ENCODE results near the gene SLC43A3. TPM values are rescaled to one million over a fixed set of nuclear protein-coding genes. Genes with fewer than 3 reads are reported as not detected.

Gene SLC43A3
- total and polyA plus RNA-seq, 2 of the 4 experiments (the other 2 are of a cell fraction), result 12.7 to 21.1 TPM

DNA sequence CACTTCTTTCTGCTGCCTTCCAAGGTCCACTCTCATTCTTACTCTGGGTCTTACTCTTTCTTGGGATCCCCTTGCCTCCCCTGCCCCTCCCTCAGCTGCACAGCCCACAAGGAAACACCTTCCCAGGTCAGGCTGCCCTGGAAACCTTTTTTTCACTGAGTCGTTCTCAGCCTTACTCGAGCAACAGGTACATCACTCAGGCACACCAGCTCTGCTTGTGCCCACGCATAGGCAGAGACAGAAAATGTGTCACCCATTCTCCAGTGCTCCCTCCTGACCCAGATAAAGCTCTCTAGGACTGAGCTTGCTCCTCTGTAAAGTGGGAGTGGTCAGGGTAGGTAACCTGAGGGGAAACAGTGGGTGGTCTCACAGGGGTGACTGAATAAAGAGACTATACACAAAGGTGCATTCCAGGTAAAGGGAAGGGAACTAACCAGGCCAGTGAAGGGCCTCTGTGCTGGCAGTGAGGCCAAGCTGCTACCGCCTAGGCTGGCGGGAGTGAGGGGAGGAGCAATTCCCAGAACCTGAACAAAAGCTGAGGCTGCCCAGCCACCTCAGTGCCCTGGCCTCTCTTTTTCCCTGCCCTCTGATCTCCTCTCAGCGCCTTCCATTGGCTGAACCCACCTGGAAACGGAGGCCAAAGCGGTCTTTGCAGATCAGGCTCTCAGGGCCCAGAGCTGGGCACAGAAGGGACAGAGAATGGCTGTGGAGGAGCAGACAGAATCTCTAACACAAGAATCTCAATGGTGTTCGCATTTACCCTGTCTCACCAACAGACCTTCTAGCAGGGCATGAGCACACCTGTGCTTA is 61.9 kb downstream of the SLC43A3 start:
- H3K9me3 ChIP-seq (ENCODE audit: control insufficient read depth, insufficient read depth, low read length), result peaks cover 3% of the 10 kb centered on the region; the same call in 1 of the 2 replicates
- no peak overlapping the region for H2AK5ac ChIP-seq (ENCODE audit: low read depth, low read length)
- no peak overlapping the region for H2BK5ac ChIP-seq (ENCODE audit: low read depth, low read length, poor library complexity, severe bottlenecking)
- no peak overlapping the region for H2AFZ ChIP-seq (replicated peaks; ENCODE audit: low read length, poor library complexity)
- no peak overlapping the region for H3K18ac ChIP-seq (ENCODE audit: low read depth, low read length)
- no peak overlapping the region for H3K4me3 ChIP-seq (ENCODE audit: insufficient read depth, low read depth, low read length)
- WGBS, 2 experiments (ENCODE audit: extremely low coverage in 2 of 2, insufficient read length in 1 of 2), result no CpG with 5 or more reads among the region's 9 CpGs
- no peak overlapping the region for H3K9ac ChIP-seq (ENCODE audit: low read depth, low read length)
- H3K4me2 ChIP-seq (ENCODE audit: low read depth, low read length), result no peak overlapping the region
- no peak overlapping the region for H3K27ac ChIP-seq (ENCODE audit: insufficient read depth, low read length)
- H2AK9ac ChIP-seq (replicated peaks; ENCODE audit: low read depth, low read length, poor library complexity), result no peak overlapping the region
- H3K23ac ChIP-seq (ENCODE audit: low read depth, low read length), result no peak overlapping the region
- no peak overlapping the region for H3K56ac ChIP-seq (ENCODE audit: extremely low read depth, insufficient read depth, low read length)
- dilution Hi-C loops (cut with HindIII; ENCODE audit: low sequenced_read_pairs, unreplicated experiment), result no loop called here
- no peak overlapping the region for H3K4ac ChIP-seq (ENCODE audit: low read depth, low read length)
- no peaks in the 10 kb centered on the region for H3K4me1 ChIP-seq (ENCODE audit: control insufficient read depth, insufficient read depth, low read length)
- ATAC-seq (ENCODE audit: low read depth) (no peak), DNase-seq (no peak)
- H3K14ac ChIP-seq (replicated peaks; ENCODE audit: low read depth, low read length), result no peak overlapping the region
- intact Hi-C loops (cut with micrococcal nuclease), result no loop called here
- BruUV-seq (replicated peaks), result no TSS peak
- H2BK20ac ChIP-seq (ENCODE audit: low read depth, low read length), result no peak overlapping the region
- H4K20me1 ChIP-seq (ENCODE audit: insufficient read depth, low read length), result no peaks in the 10 kb centered on the region
- H4K8ac ChIP-seq (ENCODE audit: low read depth in 2 of 2, low read length in 2 of 2), result no peak overlapping the region
- TF ChIP-seq RFX5 (IDR thresholded peaks at IDR 0.05; ENCODE audit: low read depth, low read length) (no peak), BHLHE40 (IDR thresholded peaks at IDR 0.05; ENCODE audit: low read depth, low read length) (no peak), MAZ (IDR thresholded peaks at IDR 0.05; ENCODE audit: borderline replicate concordance, low read depth, low read length) (no peak), NFE2L2 (IDR thresholded peaks at IDR 0.05; ENCODE audit: low read depth, low read length) (no peak), CHD1 (IDR thresholded peaks at IDR 0.05; ENCODE audit: low read depth, low read length) (no peak), MAFK (IDR thresholded peaks at IDR 0.05; ENCODE audit: low read depth, low read length) (no peak), CEBPB (IDR thresholded peaks at IDR 0.05; ENCODE audit: low read depth, low read length) (no peak), POLR2A (IDR thresholded peaks at IDR 0.05; ENCODE audit: low read depth, low read length) (no peak), RCOR1 (IDR thresholded peaks at IDR 0.05; ENCODE audit: insufficient replicate concordance, low read length) (no peak), MXI1 (IDR thresholded peaks at IDR 0.05; ENCODE audit: borderline replicate concordance, low read depth, low read length) (no peak), RAD21 (IDR thresholded peaks at IDR 0.05; ENCODE audit: low read length) (no peak), SMC3 (IDR thresholded peaks at IDR 0.05; ENCODE audit: low read depth, low read length) (no peak), FOS (IDR thresholded peaks at IDR 0.05; ENCODE audit: low read depth, low read length) (no peak)
- TF ChIP-seq, protein P1, sequence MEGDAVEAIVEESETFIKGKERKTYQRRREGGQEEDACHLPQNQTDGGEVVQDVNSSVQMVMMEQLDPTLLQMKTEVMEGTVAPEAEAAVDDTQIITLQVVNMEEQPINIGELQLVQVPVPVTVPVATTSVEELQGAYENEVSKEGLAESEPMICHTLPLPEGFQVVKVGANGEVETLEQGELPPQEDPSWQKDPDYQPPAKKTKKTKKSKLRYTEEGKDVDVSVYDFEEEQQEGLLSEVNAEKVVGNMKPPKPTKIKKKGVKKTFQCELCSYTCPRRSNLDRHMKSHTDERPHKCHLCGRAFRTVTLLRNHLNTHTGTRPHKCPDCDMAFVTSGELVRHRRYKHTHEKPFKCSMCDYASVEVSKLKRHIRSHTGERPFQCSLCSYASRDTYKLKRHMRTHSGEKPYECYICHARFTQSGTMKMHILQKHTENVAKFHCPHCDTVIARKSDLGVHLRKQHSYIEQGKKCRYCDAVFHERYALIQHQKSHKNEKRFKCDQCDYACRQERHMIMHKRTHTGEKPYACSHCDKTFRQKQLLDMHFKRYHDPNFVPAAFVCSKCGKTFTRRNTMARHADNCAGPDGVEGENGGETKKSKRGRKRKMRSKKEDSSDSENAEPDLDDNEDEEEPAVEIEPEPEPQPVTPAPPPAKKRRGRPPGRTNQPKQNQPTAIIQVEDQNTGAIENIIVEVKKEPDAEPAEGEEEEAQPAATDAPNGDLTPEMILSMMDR (conservative IDR thresholded peaks at IDR 0.05; ENCODE audit: low read depth, low read length), result no peak
- TF ChIP-seq, protein P2, sequence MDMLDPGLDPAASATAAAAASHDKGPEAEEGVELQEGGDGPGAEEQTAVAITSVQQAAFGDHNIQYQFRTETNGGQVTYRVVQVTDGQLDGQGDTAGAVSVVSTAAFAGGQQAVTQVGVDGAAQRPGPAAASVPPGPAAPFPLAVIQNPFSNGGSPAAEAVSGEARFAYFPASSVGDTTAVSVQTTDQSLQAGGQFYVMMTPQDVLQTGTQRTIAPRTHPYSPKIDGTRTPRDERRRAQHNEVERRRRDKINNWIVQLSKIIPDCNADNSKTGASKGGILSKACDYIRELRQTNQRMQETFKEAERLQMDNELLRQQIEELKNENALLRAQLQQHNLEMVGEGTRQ (IDR thresholded peaks at IDR 0.05; ENCODE audit: low read depth, low read length), result no peak
- TF ChIP-seq, protein P3, sequence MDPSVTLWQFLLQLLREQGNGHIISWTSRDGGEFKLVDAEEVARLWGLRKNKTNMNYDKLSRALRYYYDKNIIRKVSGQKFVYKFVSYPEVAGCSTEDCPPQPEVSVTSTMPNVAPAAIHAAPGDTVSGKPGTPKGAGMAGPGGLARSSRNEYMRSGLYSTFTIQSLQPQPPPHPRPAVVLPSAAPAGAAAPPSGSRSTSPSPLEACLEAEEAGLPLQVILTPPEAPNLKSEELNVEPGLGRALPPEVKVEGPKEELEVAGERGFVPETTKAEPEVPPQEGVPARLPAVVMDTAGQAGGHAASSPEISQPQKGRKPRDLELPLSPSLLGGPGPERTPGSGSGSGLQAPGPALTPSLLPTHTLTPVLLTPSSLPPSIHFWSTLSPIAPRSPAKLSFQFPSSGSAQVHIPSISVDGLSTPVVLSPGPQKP (IDR thresholded peaks at IDR 0.05; ENCODE audit: borderline replicate concordance, low read depth, low read length), result no peak
- POLR2A ChIA-PET (ENCODE audit: unreplicated experiment), result no interaction called here
- in situ Hi-C loops (cut with MboI; ENCODE audit: low sequenced_read_pairs), result loop anchor here (25.0 kb wide), 1 partner anchor 528 kb away; no protein-coding TSS in a partner anchor
- H3K9me1 ChIP-seq (ENCODE audit: insufficient read depth, low read length), result no peaks in the 10 kb centered on the region
- H2BK120ac ChIP-seq (ENCODE audit: low read depth, low read length), result no peak overlapping the region
- peaks cover 51% of the 10 kb centered on the region for H3K27me3 ChIP-seq (ENCODE audit: control insufficient read depth, insufficient read depth, low read length)
- no peak overlapping the region for H4K91ac ChIP-seq (ENCODE audit: insufficient read depth, low read depth, low read length)
- H3K79me1 ChIP-seq (ENCODE audit: low read depth in 1 of 2, low read length in 2 of 2), result no peaks in the 10 kb centered on the region
- CTCF ChIA-PET, result no interaction called here
- no peak overlapping the region for H2BK15ac ChIP-seq (ENCODE audit: low read depth, low read length)
- no peaks in the 10 kb centered on the region for H3K36me3 ChIP-seq (ENCODE audit: control insufficient read depth, insufficient read depth, low read length)
- no peak overlapping the region for H4K5ac ChIP-seq (ENCODE audit: low read depth, low read length)

Data from IMR-90 (cell line).